OCI-LY7 (cell line): ENCODE measurements around the gene VPS37C. TPM values are rescaled to one million over a fixed set of nuclear protein-coding genes. Genes with fewer than 3 reads are reported as not detected.

ENCODE experiments used
- BruUV-seq: library from RNA; stranded (reverse); fragments of 400-500 nt; replicated peaks from 2 replicates; lab custom pipeline; 2021; lab: Mats Ljungman, UMichigan
- CTCF ChIA-PET: fragments of 300-600 bp; sonication (Branson Sonifier 250); formaldehyde crosslinking; loops from one replicate; lab custom pipeline; 2022; ENCODE audit warnings: antibody characterized with exemption; ENCODE audit not compliant: unreplicated experiment; lab: Charles Lee
- POLR2A ChIA-PET: fragments of 300-600 bp; sonication (Branson Sonifier 250); formaldehyde crosslinking; loops from one replicate; lab custom pipeline; 2022; ENCODE audit warnings: antibody characterized with exemption; lab: Charles Lee
- DNase-seq: peaks from one replicate; pipeline ENCODE4 v3.0.0-alpha.2; 2015; ENCODE audit warnings: low spot score
- H2AFZ ChIP-seq: fragments of 200-600 bp; sonication (generic), shearing (Covaris generic); 2 replicates; pipeline ENCODE4 v1.6.1; 2014; ENCODE audit warnings: mild to moderate bottlenecking, antibody characterized with exemption, low read length, moderate library complexity
- H3K27ac ChIP-seq: fragments of 200-600 bp; sonication (generic); 2 replicates; pipeline ENCODE4 v1.5.1; 2014; ENCODE audit warnings: mixed run types, low read depth, mild to moderate bottlenecking, moderate library complexity, low read length, inconsistent platforms; ENCODE audit not compliant: poor library complexity, severe bottlenecking
- H3K36me3 ChIP-seq: fragments of 200-600 bp; sonication (generic); 2 replicates; pipeline ENCODE4 v1.6.1; 2014; ENCODE audit warnings: mild to moderate bottlenecking, antibody characterized with exemption, low read length, moderate library complexity, mixed read lengths; ENCODE audit not compliant: insufficient read depth
- H3K4me1 ChIP-seq: fragments of 200-600 bp; sonication (generic); 2 replicates; pipeline ENCODE4 v1.5.1; 2014; ENCODE audit warnings: mild to moderate bottlenecking, low read length; ENCODE audit not compliant: insufficient read depth, poor library complexity, severe bottlenecking
- H3K4me2 ChIP-seq: fragments of 200-600 bp; sonication (generic); 2 replicates; pipeline ENCODE4 v1.6.1; 2014; ENCODE audit warnings: mild to moderate bottlenecking, low read length
- H3K4me3 ChIP-seq: fragments of 200-600 bp; sonication (generic); 2 replicates; pipeline ENCODE4 v1.5.1; 2014; ENCODE audit warnings: mild to moderate bottlenecking, low read depth, low read length; ENCODE audit not compliant: poor library complexity, severe bottlenecking
- H3K79me2 ChIP-seq: fragments of 200-600 bp; sonication (generic); 2 replicates; pipeline ENCODE4 v1.6.1; 2016; ENCODE audit warnings: low read depth, mild to moderate bottlenecking, low read length, moderate library complexity, mixed read lengths; ENCODE audit not compliant: insufficient read depth
- H3K9me2 ChIP-seq: fragments of 200-600 bp; sonication (generic); 2 replicates; pipeline ENCODE4 v1.6.1; 2016; ENCODE audit warnings: mild to moderate bottlenecking, low read length, mixed read lengths; ENCODE audit not compliant: insufficient read depth
- H3K9me3 ChIP-seq: fragments of 200-600 bp; sonication (generic); 2 replicates; pipeline ENCODE4 v1.6.1; 2014; ENCODE audit warnings: mild to moderate bottlenecking, mixed run types, low read length, mixed read lengths
- H4K20me1 ChIP-seq: fragments of 200-600 bp; sonication (generic); 2 replicates; pipeline ENCODE4 v1.6.1; 2014; ENCODE audit warnings: mild to moderate bottlenecking, antibody characterized with exemption, low read length, moderate library complexity, mixed read lengths; ENCODE audit not compliant: insufficient read depth
- CTCF ChIP-seq: fragments of 200-600 bp; sonication (generic); conservative IDR thresholded peaks from 2 replicates; pipeline ENCODE4 v1.5.1; 2014; ENCODE audit warnings: mild to moderate bottlenecking, antibody characterized with exemption, low read length, moderate library complexity, mixed read lengths
- EZH2phosphoT487 ChIP-seq: fragments of 200-600 bp; sonication (generic); IDR thresholded peaks from 2 replicates; pipeline ENCODE4 v1.6.1; 2018; ENCODE audit warnings: low read depth, borderline replicate concordance, mild to moderate bottlenecking, mixed run types, antibody characterized with exemption, low read length, moderate library complexity, mixed read lengths
- intact Hi-C: fragments of 100-400 bp; cut with micrococcal nuclease; formaldehyde crosslinking; loops from one replicate; pipeline ENCODE4 v1.10.0; 2022; ENCODE audit not compliant: unreplicated experiment
- total RNA-seq, 2 experiments: library from RNA; depleted of rRNA in 1 of 2; stranded (reverse); fragments of >200 nt in 1 of 2; shearing (Covaris generic) in 1 of 2; gene quantifications; 2 replicates each; pipeline ENCODE4 v1.2.3, GENCODE V29; 2014 to 2022

Gene VPS37C
- total RNA-seq, 2 experiments from 2014 or later = 10.3 to 12.8 TPM

GRCh38 chr11:61154528-61154927 lies 6.7 kb downstream of the VPS37C start:
- BruUV-seq = no TSS peak
- CTCF ChIA-PET = no interaction called here
- Histone ChIP-seq H3K4me3 (no peak overlapping the region), H3K9me3 (peaks cover 32% of the 10 kb centered on the region), H3K9me2 (no peaks in the 10 kb centered on the region), H3K27ac (no peak overlapping the region), H3K4me1 (peaks cover 9% of the 10 kb centered on the region), H4K20me1 (no peaks in the 10 kb centered on the region), H3K36me3 (peaks cover 14% of the 10 kb centered on the region), H3K4me2 (no peak overlapping the region), H3K79me2 (peaks cover 16% of the 10 kb centered on the region; the same call in 1 of the 2 replicates), H2AFZ (no peak overlapping the region)
- TF ChIP-seq EZH2phosphoT487 (no peak), CTCF (no peak)
- DNase-seq = no peak
- intact Hi-C loops = no loop called here
- POLR2A ChIA-PET = interaction anchor here (0.6 kb wide), 1 partner anchor 119 kb away, joined by 3 read pairs; no protein-coding TSS in a partner anchor

GRCh38 chr11:61153593-61154095 lies 7.6 kb downstream of the VPS37C start:
- no peak for TF ChIP-seq CTCF
- TF ChIP-seq EZH2phosphoT487 = no peak
- no peak overlapping the region for H3K4me2 ChIP-seq
- H4K20me1 ChIP-seq = no peaks in the 10 kb centered on the region
- intact Hi-C loops = no loop called here
- CTCF ChIA-PET = no interaction called here
- BruUV-seq = no TSS peak
- POLR2A ChIA-PET = no interaction called here
- peaks cover 32% of the 10 kb centered on the region for H3K9me3 ChIP-seq
- H3K36me3 ChIP-seq = peaks cover 14% of the 10 kb centered on the region
- H3K4me3 ChIP-seq = no peak overlapping the region
- no peaks in the 10 kb centered on the region for H3K9me2 ChIP-seq
- H3K79me2 ChIP-seq = peaks cover 8% of the 10 kb centered on the region; the same call in 1 of the 2 replicates
- H2AFZ ChIP-seq = no peak overlapping the region
- no peak for DNase-seq
- H3K27ac ChIP-seq = no peak overlapping the region
- peaks cover 2% of the 10 kb centered on the region for H3K4me1 ChIP-seq

GRCh38 chr11:61152816-61153592 lies 8.2 kb downstream of the VPS37C start:
- Histone ChIP-seq H3K4me2 (no peak overlapping the region), H3K4me1 (no peaks in the 10 kb centered on the region), H3K36me3 (peaks cover 14% of the 10 kb centered on the region), H3K9me2 (no peaks in the 10 kb centered on the region), H3K4me3 (no peak overlapping the region), H2AFZ (no peak overlapping the region), H4K20me1 (no peaks in the 10 kb centered on the region), H3K9me3 (peaks cover 32% of the 10 kb centered on the region), H3K27ac (no peak overlapping the region), H3K79me2 (peaks cover 7% of the 10 kb centered on the region; the same call in 1 of the 2 replicates)
- BruUV-seq = no TSS peak
- CTCF ChIA-PET = no interaction called here
- POLR2A ChIA-PET = interaction anchor here (0.6 kb wide), 1 partner anchor 168 kb away, joined by 6 read pairs; no protein-coding TSS in a partner anchor
- TF ChIP-seq CTCF = no peak
- no peak for TF ChIP-seq EZH2phosphoT487
- intact Hi-C loops = no loop called here
- DNase-seq = no peak
